HEK293T (cell line): ENCODE data around the gene FBXL20.

Experiments
- ARNT ChIP-seq: fragments of 450-650 bp; IDR thresholded peaks from 2 replicates; pipeline ENCODE4 v1.6.1; 2017; ENCODE audit warnings: mild to moderate bottlenecking
- BHLHE40 ChIP-seq: fragments of 450-650 bp; IDR thresholded peaks from 2 replicates; pipeline ENCODE4 v1.6.1; 2016; ENCODE audit warnings: mild to moderate bottlenecking, moderate library complexity, borderline replicate concordance
- CTBP1 ChIP-seq: fragments of 450-650 bp; IDR thresholded peaks from 2 replicates; pipeline ENCODE4 v1.6.1; 2016; ENCODE audit warnings: borderline replicate concordance
- ELF4 ChIP-seq: fragments of 450-650 bp; IDR thresholded peaks from 2 replicates; pipeline ENCODE4 v1.6.1; 2017; ENCODE audit warnings: antibody characterized with exemption
- FOXA1 ChIP-seq: fragments of 450-650 bp; IDR thresholded peaks from 2 replicates; pipeline ENCODE4 v1.6.1; 2016; ENCODE audit warnings: mild to moderate bottlenecking
- FOXK2 ChIP-seq: fragments of 450-650 bp; IDR thresholded peaks from 2 replicates; pipeline ENCODE4 v1.6.1; 2016; ENCODE audit warnings: mild to moderate bottlenecking
- FOXM1 ChIP-seq: fragments of 450-650 bp; IDR thresholded peaks from 2 replicates; pipeline ENCODE4 v1.6.1; 2017; ENCODE audit warnings: mild to moderate bottlenecking, borderline replicate concordance
- HDGF ChIP-seq: fragments of 450-650 bp; IDR thresholded peaks from 2 replicates; pipeline ENCODE4 v1.6.1; 2017; ENCODE audit warnings: antibody characterized with exemption, borderline replicate concordance
- L3MBTL2 ChIP-seq: fragments of 450-650 bp; conservative IDR thresholded peaks from 2 replicates; pipeline ENCODE4 v1.6.1; 2016; ENCODE audit warnings: mild to moderate bottlenecking
- LEF1 ChIP-seq: fragments of 450-650 bp; IDR thresholded peaks from 2 replicates; pipeline ENCODE4 v1.6.1; 2017; ENCODE audit warnings: mild to moderate bottlenecking, borderline replicate concordance
- SP1 ChIP-seq: fragments of 450-650 bp; IDR thresholded peaks from 2 replicates; pipeline ENCODE4 v1.6.1; 2017
- TARDBP ChIP-seq: fragments of 450-650 bp; IDR thresholded peaks from 2 replicates; pipeline ENCODE4 v1.6.1; 2016
- ZNF384 ChIP-seq: fragments of 450-650 bp; IDR thresholded peaks from 2 replicates; pipeline ENCODE4 v1.6.1; 2016

- no peak for TF ChIP-seq BHLHE40
- TF ChIP-seq HDGF, result no peak
- no peak for TF ChIP-seq FOXA1
- TF ChIP-seq ELF4, result no peak
- TF ChIP-seq ZNF384, result no peak
- TF ChIP-seq CTBP1, result no peak
- no peak for TF ChIP-seq FOXM1
- no peak for TF ChIP-seq ARNT
- no peak for TF ChIP-seq SP1
- no peak for TF ChIP-seq LEF1
- no peak for TF ChIP-seq TARDBP
- TF ChIP-seq FOXK2, result no peak
- no peak for TF ChIP-seq L3MBTL2
Measured at GRCh38 chr17:39361064-39361463, 40.4 kb downstream of the FBXL20 start.
